Endodermal cell (in vitro differentiated cells): Measurements from ENCODE around the gene BPTF. TPM values are rescaled to one million over a fixed set of nuclear protein-coding genes. Genes with fewer than 3 reads are reported as not detected.
A peak's percentile ranks its signal among the peaks of the same experiment; 100 is the strongest.
"Not testable (repeated sequence)": the region's sequence is repeated elsewhere in the genome, so short reads cannot be mapped to it uniquely, and the experiment has no call there.

ENCODE experiments used
- DNase-seq: peaks from one replicate; pipeline ENCODE4 v3.0.0-alpha.2; 2017
- H3K27ac ChIP-seq: 2 replicates; pipeline ENCODE4 v1.5.1; 2013; ENCODE audit warnings: mild to moderate bottlenecking, low read depth, low read length, moderate library complexity
- H3K27me3 ChIP-seq: 2 replicates; pipeline ENCODE4 v1.6.1; 2013; ENCODE audit warnings: mild to moderate bottlenecking, low read length, moderate library complexity; ENCODE audit not compliant: insufficient read depth, control insufficient read depth, poor library complexity, severe bottlenecking
- H3K36me3 ChIP-seq: 2 replicates; pipeline ENCODE4 v1.7.0; 2013; ENCODE audit warnings: mild to moderate bottlenecking, low read length, moderate library complexity; ENCODE audit not compliant: control insufficient read depth, insufficient read depth
- H3K4me1 ChIP-seq: one replicate; pipeline ENCODE4 v1.7.0; 2013; ENCODE audit warnings: low read length; ENCODE audit not compliant: control insufficient read depth, insufficient read depth
- H3K4me3 ChIP-seq: 2 replicates; pipeline ENCODE4 v1.5.1; 2013; ENCODE audit warnings: mild to moderate bottlenecking, low read length, moderate library complexity
- H3K9ac ChIP-seq: 2 replicates; pipeline ENCODE4 v1.6.1; 2013; ENCODE audit warnings: mild to moderate bottlenecking, low read length, moderate library complexity; ENCODE audit not compliant: poor library complexity, severe bottlenecking; ENCODE audit errors: extremely low read depth
- H3K9me3 ChIP-seq: 2 replicates; pipeline ENCODE4 v1.6.1; 2013; ENCODE audit warnings: mild to moderate bottlenecking, low read length, moderate library complexity; ENCODE audit not compliant: control insufficient read depth
- H3K27ac Mint-ChIP-seq: 2 replicates; pipeline ENCODE4 v1.8.0; 2020; ENCODE audit warnings: mixed read lengths
- H3K27me3 Mint-ChIP-seq: 2 replicates; pipeline ENCODE4 v1.8.0; 2021; ENCODE audit warnings: mild to moderate bottlenecking, mixed read lengths; ENCODE audit not compliant: insufficient read depth
- H3K36me3 Mint-ChIP-seq: 2 replicates; pipeline ENCODE4 v1.8.0; 2020; ENCODE audit warnings: low read depth, mixed read lengths
- H3K4me1 Mint-ChIP-seq: 2 replicates; pipeline ENCODE4 v1.8.0; 2020; ENCODE audit warnings: mixed read lengths
- H3K4me3 Mint-ChIP-seq: 2 replicates; pipeline ENCODE4 v1.8.0; 2020; ENCODE audit warnings: mild to moderate bottlenecking, moderate library complexity, mixed read lengths
- H3K9me3 Mint-ChIP-seq: 2 replicates; pipeline ENCODE4 v1.8.0; 2020; ENCODE audit warnings: mild to moderate bottlenecking, mixed read lengths
- CTCF ChIP-seq: fragments of 200-600 bp; sonication (generic); conservative IDR thresholded peaks from 2 replicates; pipeline ENCODE4 v1.5.0; 2021; ENCODE audit warnings: antibody characterized with exemption, mild to moderate bottlenecking
- WGBS, 2 experiments: methylation state at CpG; one replicate each; pipeline versions ENCODE4 v1.1.5 to v1.1.7; 2013; ENCODE audit warnings: missing lambda C conversion rate in 2 of 2, mixed read lengths in 1 of 2; ENCODE audit not compliant: insufficient coverage in 1 of 2, insufficient read length in 1 of 2; 5-methylcytosine and 5-hydroxymethylcytosine counted together
- total RNA-seq, 2 donors: library from RNA; stranded (reverse); fragmentation: NEBNext Ultra II Directional in 1 of 2; extraction: Animal tissue kit (Norgen Biotek cat#: 25700) in 1 of 2; gene quantifications; 2 replicates in 1 of 2; 3 replicates in 1 of 2; pipeline ENCODE4 v1.2.1, GENCODE V29; 2021

The BPTF gene
- total RNA-seq, 2 donors from 2014 or later: 184 to 198 TPM

- H3K4me1 Mint-ChIP-seq: peaks cover 9% of the 10 kb centered on the region
- Histone ChIP-seq H3K27ac (no peak overlapping the region), H3K4me1 (no peaks in the 10 kb centered on the region), H3K27me3 (no peaks in the 10 kb centered on the region), H3K36me3 (peaks cover 36% of the 10 kb centered on the region), H3K9ac (no peak overlapping the region), H3K9me3 (no peaks in the 10 kb centered on the region), H3K4me3 (no peak overlapping the region)
- H3K4me3 Mint-ChIP-seq: no peak overlapping the region
- WGBS, 2 experiments: 100% methylated on average over 1 of the region's 1 CpG; no CpG with 5 or more reads in 1 of the 2 experiments
- no peaks in the 10 kb centered on the region for H3K27me3 Mint-ChIP-seq
- no peak for TF ChIP-seq CTCF
- H3K27ac Mint-ChIP-seq: no peak overlapping the region
- H3K9me3 Mint-ChIP-seq: no peaks in the 10 kb centered on the region
- DNase-seq: no peak
- peaks cover 60% of the 10 kb centered on the region for H3K36me3 Mint-ChIP-seq
Measured at GRCh38 chr17:67884741-67885140, 59.4 kb downstream of the BPTF start.

- no peak overlapping the region for H3K27ac ChIP-seq
- H3K4me1 ChIP-seq: no peaks in the 10 kb centered on the region
- peaks cover 61% of the 10 kb centered on the region for H3K36me3 Mint-ChIP-seq
- no peak overlapping the region for H3K4me3 ChIP-seq
- H3K27ac Mint-ChIP-seq: no peak overlapping the region
- H3K9ac ChIP-seq: no peak overlapping the region
- peak; percentile 47 for TF ChIP-seq CTCF
- no peak for DNase-seq
- no peaks in the 10 kb centered on the region for H3K27me3 ChIP-seq
- no peaks in the 10 kb centered on the region for H3K9me3 Mint-ChIP-seq
- WGBS, 2 experiments: 87 to 97% methylated on average over 5 to 6 of the region's 6 CpGs
- H3K9me3 ChIP-seq: no peaks in the 10 kb centered on the region
- H3K4me1 Mint-ChIP-seq: peaks cover 20% of the 10 kb centered on the region
- H3K27me3 Mint-ChIP-seq: no peaks in the 10 kb centered on the region
- peaks cover 68% of the 10 kb centered on the region for H3K36me3 ChIP-seq
- no peak overlapping the region for H3K4me3 Mint-ChIP-seq
Measured at GRCh38 chr17:67891481-67892119, 66.3 kb downstream of the BPTF start.

GRCh38 chr17:67902511-67903231, 77.4 kb downstream of the BPTF start:
- H3K4me3 ChIP-seq: no peak overlapping the region
- peaks cover 87% of the 10 kb centered on the region for H3K36me3 ChIP-seq
- no peaks in the 10 kb centered on the region for H3K9me3 ChIP-seq
- H3K27me3 ChIP-seq: no peaks in the 10 kb centered on the region
- Mint-ChIP-seq H3K27me3 (no peaks in the 10 kb centered on the region), H3K27ac (peak overlapping the region; percentile 37), H3K4me3 (no peak overlapping the region), H3K36me3 (peaks cover 75% of the 10 kb centered on the region), H3K4me1 (no peaks in the 10 kb centered on the region), H3K9me3 (no peaks in the 10 kb centered on the region)
- DNase-seq: no peak
- H3K27ac ChIP-seq: peak overlapping the region; percentile 81
- H3K9ac ChIP-seq: no peak overlapping the region
- no peaks in the 10 kb centered on the region for H3K4me1 ChIP-seq
- 82 to 93% methylated on average over 4 to 11 of the region's 12 CpGs for WGBS, 2 experiments
- TF ChIP-seq CTCF: no peak

GRCh38 chr17:67905298-67905697, 80.0 kb downstream of the BPTF start:
- not testable (repeated sequence) for H3K4me1 Mint-ChIP-seq, DNase-seq, H3K27me3 ChIP-seq, H3K9ac ChIP-seq, H3K9me3 Mint-ChIP-seq, H3K27ac ChIP-seq, H3K27me3 Mint-ChIP-seq, H3K27ac Mint-ChIP-seq, H3K4me3 Mint-ChIP-seq, H3K4me3 ChIP-seq, H3K4me1 ChIP-seq, H3K9me3 ChIP-seq
- 75 to 84% methylated on average over 1 to 2 of the region's 2 CpGs for WGBS, 2 experiments
- H3K36me3 Mint-ChIP-seq: peaks cover 82% of the 10 kb centered on the region
- H3K36me3 ChIP-seq: peaks cover 87% of the 10 kb centered on the region

- not testable (repeated sequence) for H3K27me3 ChIP-seq, H3K9ac ChIP-seq, H3K27me3 Mint-ChIP-seq, H3K4me3 ChIP-seq, DNase-seq, H3K4me1 Mint-ChIP-seq, H3K9me3 ChIP-seq, H3K9me3 Mint-ChIP-seq, H3K27ac Mint-ChIP-seq, H3K27ac ChIP-seq, H3K4me1 ChIP-seq, H3K4me3 Mint-ChIP-seq
- H3K36me3 Mint-ChIP-seq: peaks cover 76% of the 10 kb centered on the region
- WGBS, 2 experiments: 95 to 100% methylated on average over 6 to 7 of the region's 7 CpGs
- peaks cover 90% of the 10 kb centered on the region for H3K36me3 ChIP-seq
Measured at GRCh38 chr17:67910117-67910803, 85.0 kb downstream of the BPTF start.
